ENCODE measurements around the gene NLGN3.

Gene NLGN3

GRCh38 chrX:71131510-71131909 lies 13.1 kb upstream of the NLGN3 start:
- TF ChIP-seq CTCF (conservative IDR thresholded peaks at IDR 0.05; ENCODE audit: low read depth): no peak
- no peak overlapping the region for H3K27ac ChIP-seq
- CTCF ChIA-PET: no interaction called here
- DNase-seq (ENCODE audit: low spot score): no peak
- POLR2A ChIA-PET (ENCODE audit: low non-redundant PET): no interaction called here

- no peak for TF ChIP-seq CTCF (conservative IDR thresholded peaks at IDR 0.05; ENCODE audit: low read depth)
- CTCF ChIA-PET: no interaction called here
- DNase-seq (ENCODE audit: low spot score): no peak
- POLR2A ChIA-PET (ENCODE audit: low non-redundant PET): no interaction called here
- H3K27ac ChIP-seq: no peak overlapping the region
Observed at GRCh38 chrX:71140440-71140839, 4.2 kb upstream of the NLGN3 start.

GRCh38 chrX:71143508-71143907 lies 1.1 kb upstream of the NLGN3 start:
- no peak overlapping the region for H3K27ac ChIP-seq
- ChIA-PET POLR2A (ENCODE audit: low non-redundant PET) (no interaction called here), CTCF (no interaction called here)
- no peak for DNase-seq (ENCODE audit: low spot score)
- no peak for TF ChIP-seq CTCF (conservative IDR thresholded peaks at IDR 0.05; ENCODE audit: low read depth)

- CTCF ChIA-PET: no interaction called here
- POLR2A ChIA-PET (ENCODE audit: low non-redundant PET): no interaction called here
Observed at GRCh38 chrX:71147496-71148277, 3.0 kb downstream of the NLGN3 start.

GRCh38 chrX:71148278-71148663 lies 3.6 kb downstream of the NLGN3 start:
- DNase-seq (ENCODE audit: low spot score): no peak
- POLR2A ChIA-PET (ENCODE audit: low non-redundant PET): no interaction called here
- TF ChIP-seq CTCF (conservative IDR thresholded peaks at IDR 0.05; ENCODE audit: low read depth): no peak
- no peak overlapping the region for H3K27ac ChIP-seq
- CTCF ChIA-PET: interaction anchor here (0.8 kb wide), 1 partner anchor 20 kb away, joined by 4 read pairs; no protein-coding TSS in a partner anchor

More at GRCh38 chrX:71147496-71148277, 3.0 kb downstream of the NLGN3 start:
- TF ChIP-seq CTCF (conservative IDR thresholded peaks at IDR 0.05; ENCODE audit: low read depth): no peak
- no peak for DNase-seq (ENCODE audit: low spot score)
- H3K27ac ChIP-seq: no peak overlapping the region

GRCh38 chrX:71151366-71151765 lies 6.7 kb downstream of the NLGN3 start:
- no peak overlapping the region for H3K27ac ChIP-seq
- ChIA-PET CTCF (interaction anchor here (0.7 kb wide), 1 partner anchor 77 kb away, joined by 5 read pairs; no protein-coding TSS in a partner anchor), POLR2A (ENCODE audit: low non-redundant PET) (no interaction called here)
- no peak for TF ChIP-seq CTCF (conservative IDR thresholded peaks at IDR 0.05; ENCODE audit: low read depth)
- DNase-seq (ENCODE audit: low spot score): no peak
